ENCODE data around the gene SIM2.

DNA sequence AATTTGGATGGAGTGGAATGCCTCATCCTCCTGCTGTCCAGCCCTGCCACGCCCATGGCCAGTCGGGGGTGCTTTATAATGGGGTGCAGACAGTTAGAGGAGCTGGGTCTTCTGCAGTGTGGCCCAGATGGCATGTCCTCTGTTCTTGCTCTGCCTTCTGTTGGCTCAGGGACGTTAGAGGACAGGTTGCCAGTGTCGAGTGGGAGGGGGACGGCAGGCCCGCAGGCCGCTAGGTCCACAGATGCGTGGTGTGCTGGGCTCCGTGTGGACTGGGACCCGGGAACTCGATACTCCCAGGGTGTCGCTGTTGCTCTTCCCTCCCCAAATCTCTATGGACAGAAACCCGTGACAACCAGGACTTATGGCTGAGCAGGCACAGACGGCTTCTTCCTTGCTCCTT is 33.3 kb downstream of the SIM2 start:
- no peak for TF ChIP-seq POLR2A (IDR thresholded peaks at IDR 0.05)
- TF ChIP-seq, protein P1, sequence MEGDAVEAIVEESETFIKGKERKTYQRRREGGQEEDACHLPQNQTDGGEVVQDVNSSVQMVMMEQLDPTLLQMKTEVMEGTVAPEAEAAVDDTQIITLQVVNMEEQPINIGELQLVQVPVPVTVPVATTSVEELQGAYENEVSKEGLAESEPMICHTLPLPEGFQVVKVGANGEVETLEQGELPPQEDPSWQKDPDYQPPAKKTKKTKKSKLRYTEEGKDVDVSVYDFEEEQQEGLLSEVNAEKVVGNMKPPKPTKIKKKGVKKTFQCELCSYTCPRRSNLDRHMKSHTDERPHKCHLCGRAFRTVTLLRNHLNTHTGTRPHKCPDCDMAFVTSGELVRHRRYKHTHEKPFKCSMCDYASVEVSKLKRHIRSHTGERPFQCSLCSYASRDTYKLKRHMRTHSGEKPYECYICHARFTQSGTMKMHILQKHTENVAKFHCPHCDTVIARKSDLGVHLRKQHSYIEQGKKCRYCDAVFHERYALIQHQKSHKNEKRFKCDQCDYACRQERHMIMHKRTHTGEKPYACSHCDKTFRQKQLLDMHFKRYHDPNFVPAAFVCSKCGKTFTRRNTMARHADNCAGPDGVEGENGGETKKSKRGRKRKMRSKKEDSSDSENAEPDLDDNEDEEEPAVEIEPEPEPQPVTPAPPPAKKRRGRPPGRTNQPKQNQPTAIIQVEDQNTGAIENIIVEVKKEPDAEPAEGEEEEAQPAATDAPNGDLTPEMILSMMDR (IDR thresholded peaks at IDR 0.05) = no peak

All from testis (tissue), 2 donors.